Measurements from ENCODE around the gene PFN3. TPM values are rescaled to one million over a fixed set of nuclear protein-coding genes. Genes with fewer than 3 reads are reported as not detected.
A peak's percentile ranks its signal among the peaks of the same experiment; 100 is the strongest.

PFN3 gene
- total and polyA plus RNA-seq, 9 donors: not detected

- H3K36me3 ChIP-seq: no peaks in the 10 kb centered on the region
- TF ChIP-seq EP300 (IDR thresholded peaks at IDR 0.05): no peak
- TF ChIP-seq POLR2A (IDR thresholded peaks at IDR 0.05): no peak
- TF ChIP-seq CTCF (IDR thresholded peaks at IDR 0.05): no peak
- no peak overlapping the region for H3K4me3 ChIP-seq
- peaks cover 5% of the 10 kb centered on the region for H3K4me1 ChIP-seq (ENCODE audit: insufficient read depth)
- no peak for DNase-seq
- no peaks in the 10 kb centered on the region for H3K27me3 ChIP-seq
- intact Hi-C loops (cut with DNase I): no loop called here
- no peaks in the 10 kb centered on the region for H3K9me3 ChIP-seq
- no peak overlapping the region for H3K27ac ChIP-seq
- 88 to 95% (median 91%) methylated on average over 12 of the region's 12 CpGs for WGBS, 3 donors
Observed at GRCh38 chr5:177372034-177372896, 28.2 kb downstream of the PFN3 start.

- DNase-seq: peak in 1 of 5 donors; percentile 40
Observed at GRCh38 chr5:177371120-177372033, 29.1 kb downstream of the PFN3 start.

GRCh38 chr5:177370488-177371119 lies 29.9 kb downstream of the PFN3 start:
- intact Hi-C loops (cut with DNase I): no loop called here
- Histone ChIP-seq H3K27me3 (no peaks in the 10 kb centered on the region), H3K4me3 (peak overlapping the region; percentile 20), H3K27ac (no peak overlapping the region), H3K4me1 (ENCODE audit: insufficient read depth) (peaks cover 10% of the 10 kb centered on the region), H3K9me3 (no peaks in the 10 kb centered on the region), H3K36me3 (no peaks in the 10 kb centered on the region)
- peak; percentile 77 to 90 (median 81) for DNase-seq
- no peak for TF ChIP-seq EP300 (IDR thresholded peaks at IDR 0.05)
- TF ChIP-seq POLR2A (IDR thresholded peaks at IDR 0.05): no peak
- TF ChIP-seq CTCF (IDR thresholded peaks at IDR 0.05): no peak
- WGBS, 3 donors: 10 to 24% (median 20%) methylated on average over 18 to 42 of the region's 42 CpGs

More at GRCh38 chr5:177371120-177372033, 29.1 kb downstream of the PFN3 start:
- H3K9me3 ChIP-seq: no peaks in the 10 kb centered on the region
- H3K36me3 ChIP-seq: no peaks in the 10 kb centered on the region
- intact Hi-C loops (cut with DNase I): no loop called here
- H3K4me1 ChIP-seq (ENCODE audit: insufficient read depth): peaks cover 6% of the 10 kb centered on the region
- WGBS, 3 donors: 51 to 75% (median 72%) methylated on average over 19 to 26 of the region's 26 CpGs
- H3K4me3 ChIP-seq: peak overlapping the region; percentile 20
- no peaks in the 10 kb centered on the region for H3K27me3 ChIP-seq
- TF ChIP-seq CTCF (IDR thresholded peaks at IDR 0.05): no peak
- TF ChIP-seq POLR2A (IDR thresholded peaks at IDR 0.05): no peak
- TF ChIP-seq EP300 (IDR thresholded peaks at IDR 0.05): no peak
- H3K27ac ChIP-seq: no peak overlapping the region

All from ovary (tissue), 9 donors.